GM12801 (cell line): ENCODE data around the gene UNC80.

Source experiments
- TF ChIP-seq, protein P1 (sequence below): IDR thresholded peaks from one replicate; pipeline ENCODE4 v1.5.1; 2011; ENCODE audit warnings: control low read depth; ENCODE audit not compliant: insufficient read length; ENCODE audit errors: extremely low read depth

UNC80 gene

DNA sequence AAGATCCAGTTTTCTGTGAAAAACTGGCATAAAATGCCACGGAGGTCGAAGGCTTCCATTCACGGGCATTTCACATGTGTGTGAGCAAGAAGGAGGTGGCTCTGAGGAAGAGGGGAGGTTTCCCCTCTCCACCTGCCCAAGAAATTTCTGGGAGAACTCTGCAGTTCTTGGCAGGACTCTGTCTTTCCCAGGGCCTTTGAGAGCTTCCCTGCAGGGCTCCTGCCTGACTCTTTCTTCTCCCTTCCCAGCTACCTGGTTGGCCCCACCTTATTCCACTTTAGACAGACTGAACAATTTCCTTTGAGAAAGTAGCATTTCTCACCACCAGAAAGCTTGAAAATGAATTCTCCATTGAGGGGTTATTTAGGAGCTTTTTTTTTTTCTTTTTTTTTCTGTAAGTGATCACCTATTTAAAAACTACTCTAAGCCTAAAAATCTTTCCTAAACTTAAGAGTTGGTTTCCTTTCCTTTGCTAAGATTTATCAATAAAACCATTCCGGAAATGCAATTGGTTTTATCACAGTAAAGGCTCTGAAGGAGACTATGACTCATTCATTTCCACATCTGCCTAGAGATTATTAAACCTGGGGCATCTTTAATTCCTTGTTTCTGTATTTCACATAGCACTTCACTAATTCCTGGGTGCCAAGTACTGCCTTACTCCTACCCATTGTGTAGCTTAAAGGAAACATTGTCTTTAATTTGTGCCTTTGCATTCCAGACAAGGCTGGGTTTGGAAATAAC is 59.3 kb downstream of the UNC80 start:
- TF ChIP-seq, protein P1, sequence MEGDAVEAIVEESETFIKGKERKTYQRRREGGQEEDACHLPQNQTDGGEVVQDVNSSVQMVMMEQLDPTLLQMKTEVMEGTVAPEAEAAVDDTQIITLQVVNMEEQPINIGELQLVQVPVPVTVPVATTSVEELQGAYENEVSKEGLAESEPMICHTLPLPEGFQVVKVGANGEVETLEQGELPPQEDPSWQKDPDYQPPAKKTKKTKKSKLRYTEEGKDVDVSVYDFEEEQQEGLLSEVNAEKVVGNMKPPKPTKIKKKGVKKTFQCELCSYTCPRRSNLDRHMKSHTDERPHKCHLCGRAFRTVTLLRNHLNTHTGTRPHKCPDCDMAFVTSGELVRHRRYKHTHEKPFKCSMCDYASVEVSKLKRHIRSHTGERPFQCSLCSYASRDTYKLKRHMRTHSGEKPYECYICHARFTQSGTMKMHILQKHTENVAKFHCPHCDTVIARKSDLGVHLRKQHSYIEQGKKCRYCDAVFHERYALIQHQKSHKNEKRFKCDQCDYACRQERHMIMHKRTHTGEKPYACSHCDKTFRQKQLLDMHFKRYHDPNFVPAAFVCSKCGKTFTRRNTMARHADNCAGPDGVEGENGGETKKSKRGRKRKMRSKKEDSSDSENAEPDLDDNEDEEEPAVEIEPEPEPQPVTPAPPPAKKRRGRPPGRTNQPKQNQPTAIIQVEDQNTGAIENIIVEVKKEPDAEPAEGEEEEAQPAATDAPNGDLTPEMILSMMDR, result no peak

- TF ChIP-seq, protein P1, result no peak
Observed at GRCh38 chr2:209834767-209835166, 63.1 kb downstream of the UNC80 start.

DNA sequence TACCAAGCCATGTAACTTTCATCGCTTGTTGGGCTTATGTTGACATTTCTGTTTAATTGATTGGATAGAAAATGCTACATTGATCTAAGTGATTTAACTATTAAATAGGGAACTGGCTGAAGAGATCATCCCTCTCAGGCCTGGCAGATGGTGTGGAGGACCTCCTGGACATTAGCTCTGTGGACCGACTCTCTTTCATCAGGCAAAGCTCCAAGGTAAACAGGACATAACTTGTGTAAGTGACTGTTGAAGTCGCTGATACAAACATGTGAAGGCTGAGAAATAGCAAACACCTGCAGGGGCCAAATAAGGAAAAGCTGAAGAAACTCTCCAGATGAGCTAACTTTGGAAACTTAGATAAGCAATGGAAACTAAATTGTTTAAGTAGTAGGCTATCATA is 68.8 kb downstream of the UNC80 start:
- TF ChIP-seq, protein P1, result no peak

DNA sequence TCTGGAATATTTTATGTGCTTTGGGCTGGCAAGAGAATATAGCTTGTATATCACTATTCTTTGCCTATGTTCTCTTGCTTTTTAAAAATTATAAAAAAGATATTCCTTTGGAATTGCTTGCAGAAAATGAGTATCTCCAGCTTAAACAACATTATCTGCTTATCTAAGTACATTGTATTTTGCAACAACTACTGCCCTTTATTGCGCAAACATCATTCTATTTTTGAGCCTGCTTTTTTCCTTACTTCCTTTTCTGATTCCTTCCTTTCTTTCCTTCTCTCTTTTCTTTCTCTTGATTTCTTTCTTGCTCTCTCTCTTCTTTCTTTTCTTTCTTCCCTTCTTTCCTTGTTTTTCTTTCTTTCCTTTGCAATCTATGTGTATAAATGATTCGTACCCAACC is 74.0 kb downstream of the UNC80 start:
- TF ChIP-seq, protein P1, result no peak

GRCh38 chr2:209864716-209865295 is 93.2 kb downstream of the UNC80 start:
- TF ChIP-seq, protein P1, result no peak

- TF ChIP-seq, protein P1, result no peak
Observed at GRCh38 chr2:209868271-209868994, 96.8 kb downstream of the UNC80 start.

DNA sequence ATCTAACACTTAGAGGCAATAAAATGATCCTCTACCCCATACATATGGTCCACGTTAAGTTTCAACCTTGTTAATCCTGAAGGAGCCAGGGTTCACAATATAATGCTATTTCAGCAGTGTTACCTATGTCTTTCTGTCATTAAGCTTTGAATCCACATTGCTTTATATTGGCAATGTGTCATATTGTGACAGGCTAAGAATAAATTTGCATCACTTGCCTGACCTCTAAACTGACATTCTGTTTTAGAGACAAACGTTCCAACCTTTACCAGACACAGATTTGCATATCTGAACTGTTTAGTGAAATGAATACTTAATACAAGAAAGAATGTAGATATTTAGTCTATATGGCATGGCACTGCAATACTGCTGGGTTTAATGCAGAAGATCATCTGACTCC is 98.4 kb downstream of the UNC80 start:
- TF ChIP-seq, protein P1, result no peak
